ENCODE data around the gene OBSCN.

OBSCN gene

DNA sequence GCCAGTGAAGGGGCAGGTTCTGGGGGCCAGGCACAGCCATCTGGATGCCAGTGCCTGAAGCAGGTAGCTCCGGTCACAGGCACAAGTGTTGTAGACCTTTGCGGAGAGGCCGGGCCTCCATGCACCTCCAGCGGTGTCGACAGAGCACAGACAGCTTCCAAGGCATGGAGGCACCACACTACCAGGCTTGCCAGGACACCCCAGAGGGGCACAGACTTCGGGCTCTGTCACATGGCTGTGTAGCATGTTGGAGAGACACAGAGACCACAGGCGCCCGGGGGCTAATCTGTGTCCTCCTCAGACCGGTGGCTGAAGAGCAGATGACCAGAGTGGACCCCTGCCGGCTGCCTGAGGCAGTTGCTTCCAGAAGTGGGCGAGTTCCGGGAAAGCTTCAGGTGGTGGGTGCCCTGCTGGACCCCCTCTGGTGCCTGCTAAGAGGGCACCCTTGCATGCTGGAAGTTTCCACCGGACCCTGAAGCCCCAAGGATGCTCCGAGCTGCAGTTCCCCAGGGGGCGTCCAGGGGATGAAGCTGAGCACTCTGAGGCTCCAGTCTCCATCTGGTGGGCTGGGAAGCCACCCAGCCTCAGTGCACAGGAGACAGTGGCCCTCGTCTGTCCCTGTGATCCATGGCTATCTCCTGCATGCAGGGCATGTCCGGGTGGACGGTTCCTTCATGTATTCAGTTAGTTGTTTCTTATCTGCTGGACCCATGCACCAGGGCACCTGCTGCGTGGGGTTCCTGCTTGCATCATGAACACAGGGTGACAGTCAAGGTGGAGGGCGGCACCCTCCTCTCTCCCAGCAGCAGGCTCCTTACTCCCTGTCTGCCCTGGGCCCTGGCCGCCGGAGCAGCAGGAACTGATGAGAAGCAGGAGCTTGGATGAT lies 82.4 kb downstream of the OBSCN start:
- no peak for DNase-seq

DNA sequence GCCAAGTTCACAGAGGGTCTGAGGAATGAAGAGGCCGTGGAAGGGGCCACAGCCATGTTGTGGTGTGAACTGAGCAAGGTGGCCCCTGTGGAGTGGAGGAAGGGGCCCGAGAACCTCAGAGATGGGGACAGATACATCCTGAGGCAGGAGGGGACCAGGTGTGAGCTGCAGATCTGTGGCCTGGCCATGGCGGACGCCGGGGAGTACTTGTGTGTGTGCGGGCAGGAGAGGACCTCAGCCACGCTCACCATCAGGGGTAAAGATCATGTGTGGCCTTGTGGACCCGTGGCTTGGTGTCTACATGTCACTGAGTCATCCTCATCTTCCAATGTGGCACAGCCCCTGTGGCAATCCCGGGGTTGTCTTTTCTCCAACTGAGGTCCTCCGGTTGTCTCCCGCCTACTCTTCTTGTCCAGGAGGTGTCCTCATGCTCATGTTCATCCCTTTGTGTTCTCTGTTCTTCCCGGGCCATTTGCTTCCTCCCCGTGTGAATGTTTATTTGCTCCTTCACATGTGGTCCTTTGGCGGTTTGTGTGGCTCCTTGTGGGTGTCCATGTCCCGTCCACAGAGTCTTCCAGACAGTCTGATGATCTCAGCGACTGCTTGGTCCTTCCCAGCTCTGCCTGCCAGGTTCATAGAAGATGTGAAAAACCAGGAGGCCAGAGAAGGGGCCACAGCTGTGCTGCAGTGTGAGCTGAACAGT lies 84.2 kb downstream of the OBSCN start:
- no peak for DNase-seq

DNA sequence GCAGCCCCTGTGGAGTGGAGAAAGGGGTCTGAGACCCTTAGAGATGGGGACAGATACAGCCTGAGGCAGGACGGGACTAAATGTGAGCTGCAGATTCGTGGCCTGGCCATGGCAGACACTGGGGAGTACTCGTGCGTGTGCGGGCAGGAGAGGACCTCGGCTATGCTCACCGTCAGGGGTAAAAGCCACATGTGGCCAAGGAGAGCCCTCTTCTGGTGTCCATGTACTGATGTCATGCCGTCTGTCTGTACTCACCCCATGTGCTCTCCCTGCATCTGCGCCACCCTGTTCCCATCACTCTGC lies 84.7 kb downstream of the OBSCN start:
- DNase-seq: no peak

DNA sequence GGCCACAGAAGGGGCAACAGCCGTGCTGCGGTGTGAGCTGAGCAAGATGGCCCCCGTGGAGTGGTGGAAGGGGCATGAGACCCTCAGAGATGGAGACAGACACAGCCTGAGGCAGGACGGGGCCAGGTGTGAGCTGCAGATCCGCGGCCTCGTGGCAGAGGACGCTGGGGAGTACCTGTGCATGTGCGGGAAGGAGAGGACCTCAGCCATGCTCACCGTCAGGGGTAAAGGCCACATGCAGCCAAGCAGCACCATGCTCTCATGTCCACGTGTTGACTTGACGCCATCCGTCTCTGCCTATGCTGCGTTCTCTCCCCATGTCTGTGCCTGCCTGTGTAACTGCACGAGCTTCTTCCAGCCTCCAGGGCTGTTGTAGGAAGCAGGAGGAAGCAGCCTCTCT lies 85.5 kb downstream of the OBSCN start:
- DNase-seq: no peak

DNA sequence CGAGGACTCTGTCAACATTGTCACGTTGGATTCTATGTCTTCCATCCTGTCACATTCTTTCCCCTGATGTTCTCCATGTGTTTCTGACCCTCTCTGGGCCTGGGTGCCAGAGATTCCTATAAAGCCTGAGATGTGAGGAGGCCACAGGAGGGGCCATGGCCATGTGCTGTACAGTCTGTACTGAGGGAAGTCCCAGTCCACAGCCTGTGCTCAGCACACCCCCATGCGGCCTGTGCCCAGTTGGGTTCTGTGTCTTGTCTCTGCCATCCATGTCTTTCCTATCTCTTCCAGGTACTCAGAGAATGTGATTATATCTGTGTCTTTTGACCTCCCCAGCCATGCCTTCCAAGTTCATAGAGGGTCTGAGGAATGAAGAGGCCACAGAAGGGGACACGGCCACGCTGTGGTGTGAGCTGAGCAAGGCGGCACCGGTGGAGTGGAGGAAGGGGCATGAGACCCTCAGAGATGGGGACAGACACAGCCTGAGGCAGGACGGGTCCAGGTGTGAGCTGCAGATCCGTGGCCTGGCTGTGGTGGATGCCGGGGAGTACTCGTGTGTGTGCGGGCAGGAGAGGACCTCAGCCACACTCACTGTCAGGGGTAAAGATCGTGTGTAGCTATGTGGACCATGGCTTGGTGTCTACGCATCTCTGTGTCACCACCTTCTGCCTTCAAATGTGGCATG lies 86.1 kb downstream of the OBSCN start:
- no peak for DNase-seq

DNA sequence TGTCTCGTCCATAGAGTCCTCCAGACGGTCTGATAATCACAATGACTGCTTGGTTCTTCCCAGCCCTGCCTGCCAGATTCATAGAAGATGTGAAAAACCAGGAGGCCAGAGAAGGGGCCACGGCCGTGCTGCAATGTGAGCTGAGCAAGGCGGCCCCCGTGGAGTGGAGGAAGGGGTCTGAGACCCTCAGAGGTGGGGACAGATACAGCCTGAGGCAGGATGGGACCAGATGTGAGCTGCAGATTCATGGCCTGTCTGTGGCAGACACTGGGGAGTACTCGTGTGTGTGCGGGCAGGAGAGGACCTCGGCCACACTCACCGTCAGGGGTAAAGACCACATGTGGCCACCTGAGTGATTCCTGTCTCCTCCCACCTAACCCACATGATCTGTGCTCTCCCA lies 86.9 kb downstream of the OBSCN start:
- DNase-seq: no peak

DNA sequence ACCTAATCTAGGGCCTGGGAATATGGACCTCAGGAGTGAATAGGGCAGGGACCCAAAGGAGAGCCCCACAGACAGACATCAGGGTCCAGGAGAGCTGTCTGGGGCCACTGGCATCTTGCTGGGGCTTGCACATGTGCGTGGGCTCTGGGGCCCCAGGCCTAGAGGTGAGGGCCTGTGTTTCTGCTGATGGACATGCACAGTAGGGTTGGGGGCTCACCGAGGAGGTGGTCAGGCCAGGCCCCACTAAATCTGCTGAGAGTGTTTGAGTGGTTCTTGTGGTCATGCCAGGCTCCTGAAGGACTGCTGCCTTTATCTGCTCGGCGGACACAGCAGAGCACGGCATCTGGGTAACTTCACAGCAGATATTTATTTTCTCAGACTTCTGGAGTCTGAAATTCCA lies 87.4 kb downstream of the OBSCN start:
- DNase-seq: no peak

DNA sequence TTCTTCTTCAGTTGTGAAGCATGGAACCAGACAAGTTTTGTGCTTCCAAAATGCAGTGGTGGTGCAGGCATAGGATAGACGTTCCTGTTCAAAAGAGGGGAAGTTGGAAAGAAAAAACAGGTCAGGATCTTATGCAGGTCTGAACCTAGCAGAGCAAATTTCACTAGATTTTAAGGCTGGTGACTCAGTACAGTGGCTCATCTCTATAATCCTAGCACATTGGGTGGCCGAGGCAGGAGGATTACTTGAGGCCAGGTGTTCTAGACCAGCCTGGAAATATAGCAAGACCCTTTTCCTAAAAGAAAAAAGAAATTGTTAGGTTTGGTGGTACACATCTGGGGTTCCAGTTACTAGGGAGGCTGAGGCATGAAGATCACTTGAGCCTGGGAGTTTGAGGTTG lies 88.1 kb downstream of the OBSCN start:
- DNase-seq: no peak

DNA sequence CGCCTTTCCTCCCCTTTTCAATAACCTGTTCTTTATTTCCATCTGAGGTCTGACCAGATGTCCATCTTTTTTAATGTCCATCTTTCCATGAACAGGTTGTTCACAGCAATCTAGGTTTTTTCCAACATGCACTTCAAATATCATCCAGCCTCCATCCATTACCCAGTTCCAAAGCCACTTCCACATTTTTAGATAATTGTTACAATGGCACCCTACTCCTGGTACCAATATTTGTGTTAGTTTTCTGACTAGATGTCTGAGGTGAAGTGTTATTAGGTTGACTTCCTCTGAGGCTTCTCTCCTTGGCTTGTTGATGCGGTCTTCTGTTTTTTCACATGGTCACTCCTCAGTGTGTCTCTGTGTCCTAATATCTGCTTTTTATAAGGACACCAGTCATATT lies 89.4 kb downstream of the OBSCN start:
- DNase-seq: no peak

DNA sequence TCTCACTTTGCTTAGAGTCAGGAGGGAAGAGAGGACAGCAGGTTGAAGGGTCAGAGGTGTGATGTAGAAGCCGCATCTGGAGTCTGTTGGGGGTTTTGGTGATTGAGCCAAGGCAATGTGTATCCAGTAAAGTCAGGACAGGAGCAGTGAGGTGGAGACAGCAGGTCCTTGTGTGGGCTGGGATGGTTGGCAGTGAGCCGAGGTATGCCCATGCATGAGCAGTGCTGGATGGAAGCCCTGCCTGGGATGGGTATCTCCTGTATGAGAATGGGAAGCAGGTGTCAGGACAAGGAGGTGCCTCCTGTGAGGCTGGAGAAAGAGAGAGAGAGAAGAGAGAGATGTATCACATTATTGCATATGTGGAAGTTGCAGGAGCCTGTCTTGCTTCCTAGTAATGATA lies 90.0 kb downstream of the OBSCN start:
- DNase-seq: no peak

DNA sequence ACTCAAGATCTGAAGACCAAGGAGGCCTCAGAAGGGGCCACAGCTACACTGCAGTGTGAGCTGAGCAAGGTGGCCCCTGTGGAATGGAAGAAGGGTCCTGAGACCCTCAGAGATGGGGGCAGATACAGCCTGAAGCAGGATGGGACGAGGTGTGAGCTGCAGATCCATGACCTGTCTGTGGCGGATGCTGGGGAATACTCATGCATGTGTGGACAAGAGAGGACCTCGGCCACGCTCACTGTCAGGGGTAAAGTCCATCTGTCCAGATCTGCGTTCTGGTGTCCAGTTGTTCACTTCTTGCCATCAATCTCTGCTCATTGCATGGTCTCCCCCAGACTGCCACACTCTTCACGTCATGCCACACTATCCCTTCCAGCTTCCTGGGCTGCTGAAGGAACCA lies 90.6 kb downstream of the OBSCN start:
- DNase-seq: no peak

DNA sequence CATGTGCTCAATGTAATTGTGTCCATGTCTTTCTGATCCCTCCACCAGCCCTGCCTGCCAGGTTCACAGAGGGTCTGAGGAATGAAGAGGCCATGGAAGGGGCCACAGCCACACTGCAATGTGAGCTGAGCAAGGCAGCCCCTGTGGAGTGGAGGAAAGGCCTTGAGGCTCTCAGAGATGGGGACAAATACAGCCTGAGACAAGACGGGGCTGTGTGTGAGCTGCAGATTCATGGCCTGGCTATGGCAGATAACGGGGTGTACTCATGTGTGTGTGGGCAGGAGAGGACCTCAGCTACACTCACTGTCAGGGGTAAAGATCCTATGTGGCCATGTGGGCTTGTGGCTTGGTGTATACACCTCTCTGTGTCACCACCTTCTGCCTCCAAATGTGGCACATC lies 91.4 kb downstream of the OBSCN start:
- DNase-seq: no peak

DNA sequence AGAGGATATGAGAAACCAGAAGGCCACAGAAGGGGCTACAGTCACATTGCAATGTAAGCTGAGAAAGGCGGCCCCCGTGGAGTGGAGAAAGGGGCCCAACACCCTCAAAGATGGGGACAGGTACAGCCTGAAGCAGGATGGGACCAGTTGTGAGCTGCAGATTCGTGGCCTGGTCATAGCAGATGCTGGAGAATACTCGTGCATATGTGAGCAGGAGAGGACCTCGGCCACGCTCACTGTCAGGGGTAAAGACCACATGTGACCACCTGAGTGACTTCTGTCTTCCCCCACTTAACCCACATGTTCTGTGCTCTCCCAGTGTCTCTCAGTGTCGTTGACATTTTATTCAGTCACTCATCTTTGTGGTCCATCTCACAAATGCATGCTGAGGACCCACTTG lies 92.1 kb downstream of the OBSCN start:
- DNase-seq: no peak

DNA sequence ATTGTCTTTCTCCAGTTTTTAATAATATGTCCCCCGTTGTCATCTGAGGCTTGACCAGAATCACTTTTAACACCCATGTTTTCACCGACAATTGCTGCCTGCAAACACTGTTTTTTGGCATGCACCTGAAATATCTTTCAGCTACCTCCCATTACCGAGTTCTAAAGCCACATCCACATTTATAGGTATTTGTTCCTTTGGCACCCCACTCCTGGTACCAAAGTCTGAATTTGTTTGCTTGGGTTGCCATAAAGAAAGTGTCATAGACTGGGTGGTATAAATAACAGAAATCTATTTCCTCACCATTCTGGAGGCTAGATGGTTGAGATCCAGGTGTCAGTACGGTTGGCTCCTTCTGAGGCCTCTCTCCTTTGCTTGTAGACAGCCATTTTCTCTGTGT lies 94.2 kb downstream of the OBSCN start:
- DNase-seq: no peak

DNA sequence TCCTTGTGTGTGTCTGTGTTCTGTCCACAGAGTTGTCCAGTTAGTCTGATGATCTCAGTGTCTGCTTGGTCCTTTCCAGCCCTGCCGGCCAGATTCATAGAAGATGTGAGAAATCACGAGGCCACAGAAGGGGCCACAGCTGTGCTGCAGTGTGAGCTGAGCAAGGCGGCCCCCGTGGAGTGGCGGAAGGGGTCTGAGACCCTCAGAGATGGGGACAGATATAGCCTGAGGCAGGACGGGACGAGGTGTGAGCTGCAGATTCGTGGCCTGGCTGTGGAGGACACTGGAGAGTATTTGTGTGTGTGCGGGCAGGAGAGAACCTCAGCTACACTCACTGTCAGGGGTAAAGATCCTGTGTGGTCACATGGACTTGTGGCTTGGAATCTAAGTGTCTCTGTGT lies 95.8 kb downstream of the OBSCN start:
- DNase-seq: no peak

DNA sequence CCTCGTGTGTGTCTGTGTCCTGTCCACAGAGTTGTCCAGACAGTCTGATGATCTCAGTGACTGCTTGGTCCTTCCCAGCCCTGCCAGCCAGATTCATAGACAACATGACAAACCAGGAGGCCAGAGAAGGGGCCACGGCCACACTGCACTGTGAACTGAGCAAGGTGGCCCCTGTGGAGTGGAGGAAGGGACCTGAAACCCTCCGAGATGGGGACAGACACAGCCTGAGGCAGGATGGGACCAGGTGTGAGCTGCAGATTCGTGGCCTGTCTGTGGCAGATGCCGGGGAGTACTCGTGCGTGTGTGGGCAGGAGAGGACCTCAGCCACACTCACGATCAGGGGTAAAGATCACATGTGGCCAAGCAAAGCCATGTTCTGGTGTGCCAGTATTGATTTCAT lies 96.4 kb downstream of the OBSCN start:
- DNase-seq: no peak

DNA sequence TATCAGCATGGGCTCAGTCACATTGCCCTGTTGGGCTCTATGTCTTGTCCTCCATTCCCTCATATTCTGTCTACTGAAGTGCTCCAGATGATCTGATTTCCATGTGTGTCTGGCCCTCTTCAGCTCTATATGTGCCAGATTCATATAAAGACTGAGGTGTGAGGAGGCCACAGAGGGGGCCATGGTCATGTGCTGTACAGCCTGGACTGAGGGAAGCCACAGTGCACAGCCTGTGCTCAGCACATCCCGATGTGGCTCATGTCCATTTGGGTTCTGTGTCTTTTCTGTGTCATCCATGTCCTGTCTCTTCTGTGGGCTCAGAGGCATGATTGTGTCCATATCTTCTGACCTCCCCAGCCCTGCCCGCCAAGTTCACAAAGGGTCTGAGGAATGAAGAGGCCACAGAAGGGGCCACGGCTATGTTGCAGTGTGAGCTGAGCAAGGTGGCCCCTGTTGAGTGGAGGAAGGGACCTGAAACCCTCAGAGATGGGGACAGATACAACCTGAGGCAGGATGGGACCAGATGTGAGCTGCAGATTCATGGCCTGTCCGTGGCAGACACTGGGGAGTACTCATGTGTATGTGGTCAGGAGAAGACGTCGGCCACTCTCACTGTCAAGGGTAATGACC lies 97.0 kb downstream of the OBSCN start:
- DNase-seq: no peak

DNA sequence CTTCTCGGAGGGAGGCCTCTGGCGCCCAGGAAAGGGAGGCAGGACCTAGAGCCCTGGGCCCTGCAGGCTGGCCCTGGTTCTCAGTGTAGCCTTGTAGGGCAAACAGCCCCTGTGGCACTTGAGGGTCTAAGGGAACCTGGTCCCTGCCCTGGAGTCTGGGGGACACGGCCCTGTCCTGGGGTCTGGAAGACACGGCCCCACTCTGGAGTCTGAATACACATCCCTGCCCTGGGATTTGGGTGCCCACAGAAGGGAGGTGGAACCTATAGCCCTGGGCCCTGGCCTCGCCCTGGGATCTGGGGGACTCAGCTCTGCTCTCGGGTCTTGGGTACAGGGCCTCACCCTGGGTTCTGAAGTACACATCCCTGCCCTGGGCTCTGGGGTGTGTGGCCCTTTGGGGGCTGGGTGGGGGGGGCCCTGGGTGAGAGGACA lies 97.9 kb downstream of the OBSCN start:
- no peak for DNase-seq

DNA sequence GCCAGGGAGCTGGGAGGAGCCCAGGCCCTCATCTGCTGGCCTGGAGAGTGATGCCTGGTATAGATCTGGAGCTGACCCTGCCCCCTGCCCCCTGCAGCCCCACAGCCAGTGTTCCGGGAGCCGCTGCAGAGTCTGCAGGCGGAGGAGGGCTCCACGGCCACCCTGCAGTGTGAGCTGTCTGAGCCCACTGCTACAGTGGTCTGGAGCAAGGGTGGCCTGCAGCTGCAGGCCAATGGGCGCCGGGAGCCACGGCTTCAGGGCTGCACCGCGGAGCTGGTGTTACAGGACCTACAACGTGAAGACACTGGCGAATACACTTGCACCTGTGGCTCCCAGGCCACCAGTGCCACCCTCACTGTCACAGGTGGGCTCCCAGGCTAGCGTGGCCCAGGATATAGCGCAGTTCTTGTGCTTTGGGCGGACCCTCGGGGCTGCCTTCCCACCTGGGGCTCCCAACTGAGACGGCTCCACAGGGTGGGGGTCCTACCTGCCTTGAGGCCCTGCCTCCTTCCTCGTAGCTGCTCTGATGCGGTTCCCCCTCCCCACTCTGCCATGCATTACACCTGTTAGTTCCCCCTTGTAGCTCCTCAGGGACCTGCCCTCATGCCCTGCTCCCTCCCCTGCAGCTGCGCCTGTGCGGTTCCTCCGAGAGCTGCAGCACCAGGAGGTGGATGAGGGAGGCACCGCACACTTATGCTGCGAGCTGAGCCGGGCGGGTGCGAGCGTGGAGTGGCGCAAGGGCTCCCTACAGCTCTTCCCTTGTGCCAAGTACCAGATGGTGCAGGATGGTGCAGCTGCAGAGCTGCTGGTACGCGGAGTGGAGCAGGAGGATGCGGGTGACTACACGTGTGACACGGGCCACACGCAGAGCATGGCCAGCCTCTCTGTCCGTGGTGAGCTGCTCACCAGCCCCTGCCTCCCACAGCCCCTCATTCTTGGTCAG lies 98.7 kb downstream of the OBSCN start:
- no peak for DNase-seq

DNA sequence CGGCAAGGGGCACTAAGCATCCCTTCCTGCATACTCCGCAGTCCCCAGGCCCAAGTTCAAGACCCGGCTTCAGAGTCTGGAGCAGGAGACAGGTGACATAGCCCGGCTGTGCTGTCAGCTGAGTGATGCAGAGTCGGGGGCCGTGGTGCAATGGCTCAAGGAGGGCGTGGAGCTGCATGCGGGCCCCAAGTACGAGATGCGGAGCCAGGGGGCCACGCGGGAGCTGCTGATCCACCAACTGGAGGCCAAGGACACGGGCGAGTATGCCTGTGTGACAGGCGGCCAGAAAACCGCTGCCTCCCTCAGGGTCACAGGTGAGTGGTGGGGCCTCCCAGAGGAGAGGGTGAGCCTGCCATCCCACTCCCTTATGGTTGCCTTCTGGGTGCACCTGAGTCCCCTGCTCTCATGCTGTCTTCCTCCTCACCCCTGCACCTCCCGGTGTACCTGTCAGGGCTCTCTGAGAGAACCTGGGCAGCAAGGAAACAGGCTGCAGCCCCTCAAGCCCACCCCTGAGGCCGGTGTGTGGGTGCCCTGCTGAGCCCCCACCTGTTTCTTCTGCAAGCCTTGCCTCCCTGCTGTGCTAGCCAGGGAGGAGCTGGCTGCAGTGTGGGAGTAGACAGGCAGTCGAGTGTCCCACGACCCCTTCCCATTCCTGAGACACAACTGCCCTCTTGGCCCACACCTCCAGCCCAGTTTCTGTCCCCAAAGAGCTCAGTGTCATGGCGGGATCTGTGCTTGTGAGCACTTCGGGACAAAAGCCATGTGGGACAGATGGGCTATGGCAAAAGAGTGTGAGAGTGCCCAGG lies 99.6 kb downstream of the OBSCN start:
- no peak for DNase-seq

DNA sequence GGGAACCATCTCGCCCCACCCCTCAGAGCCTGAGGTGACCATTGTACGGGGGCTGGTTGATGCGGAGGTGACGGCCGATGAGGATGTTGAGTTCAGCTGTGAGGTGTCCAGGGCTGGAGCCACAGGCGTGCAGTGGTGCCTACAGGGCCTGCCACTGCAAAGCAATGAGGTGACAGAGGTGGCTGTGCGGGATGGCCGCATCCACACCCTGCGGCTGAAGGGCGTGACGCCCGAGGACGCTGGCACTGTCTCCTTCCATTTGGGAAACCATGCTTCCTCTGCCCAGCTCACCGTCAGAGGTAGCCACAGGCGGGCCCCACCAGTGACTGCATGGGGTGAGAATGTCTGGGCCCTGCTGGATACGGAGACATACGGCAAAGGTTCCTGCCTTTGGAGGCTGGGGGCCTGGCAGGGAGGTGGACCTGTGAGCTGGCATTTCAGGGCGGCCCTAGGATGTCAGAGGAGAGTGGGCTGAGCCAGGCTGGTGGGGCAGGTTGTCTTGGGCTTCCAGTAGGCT lies 100.3 kb downstream of the OBSCN start:
- no peak for DNase-seq

All from activated gamma-delta T cell (primary cell).